Stimulated activated CD8-positive, alpha-beta memory T cell treated with anti-CD3 and anti-CD28 coated beads, Interleukin-2, amount 100 ng/mL, for 1 hour (primary cell): Measurements from ENCODE around the gene TRIO.

ENCODE experiments used
- DNase-seq, 2 donors: peaks; one replicate each; pipeline ENCODE4 v3.0.0-alpha.2; 2020; ENCODE audit warnings: low read depth in 2 of 2

TRIO gene

GRCh38 chr5:14507156-14507941, 364.2 kb downstream of the TRIO start:
- no peak for DNase-seq

- DNase-seq, result no peak
Observed at GRCh38 chr5:14508046-14508445, 364.9 kb downstream of the TRIO start.

GRCh38 chr5:14509556-14509955, 366.4 kb downstream of the TRIO start:
- no peak for DNase-seq

- no peak for DNase-seq
Observed at GRCh38 chr5:14510156-14510734, 367.1 kb downstream of the TRIO start.

- DNase-seq, result no peak
Observed at GRCh38 chr5:14510880-14511279, 367.7 kb downstream of the TRIO start.

GRCh38 chr5:14512574-14512973, 369.4 kb downstream of the TRIO start:
- no peak for DNase-seq

GRCh38 chr5:14513266-14513665, 370.1 kb downstream of the TRIO start:
- DNase-seq, result no peak

- DNase-seq, result no peak
Observed at GRCh38 chr5:14516901-14517300, 373.8 kb downstream of the TRIO start.

- no peak for DNase-seq
Observed at GRCh38 chr5:14518638-14519037, 375.5 kb downstream of the TRIO start.

GRCh38 chr5:14521748-14522147, 378.6 kb downstream of the TRIO start:
- no peak for DNase-seq

GRCh38 chr5:14522721-14523120, 379.6 kb downstream of the TRIO start:
- DNase-seq, result no peak

- DNase-seq, result no peak
Observed at GRCh38 chr5:14523243-14524034, 380.3 kb downstream of the TRIO start.

- DNase-seq, result no peak
Observed at GRCh38 chr5:14525397-14525796, 382.3 kb downstream of the TRIO start.

- no peak for DNase-seq
Observed at GRCh38 chr5:14526493-14526892, 383.4 kb downstream of the TRIO start.

GRCh38 chr5:14528115-14528514, 385.0 kb downstream of the TRIO start:
- no peak for DNase-seq

- no peak for DNase-seq
Observed at GRCh38 chr5:14528926-14529325, 385.8 kb downstream of the TRIO start.

- no peak for DNase-seq
Observed at GRCh38 chr5:14531668-14532067, 388.5 kb downstream of the TRIO start.

GRCh38 chr5:14532180-14532579, 389.0 kb downstream of the TRIO start:
- no peak for DNase-seq

- no peak for DNase-seq
Observed at GRCh38 chr5:14534773-14535172, 391.6 kb downstream of the TRIO start.

GRCh38 chr5:14545308-14545707, 402.2 kb downstream of the TRIO start:
- DNase-seq, result no peak

- no peak for DNase-seq
Observed at GRCh38 chr5:14545862-14546261, 402.7 kb downstream of the TRIO start.

GRCh38 chr5:14547666-14548065, 404.5 kb downstream of the TRIO start:
- DNase-seq, result no peak

GRCh38 chr5:14551211-14551610, 408.1 kb downstream of the TRIO start:
- no peak for DNase-seq
